NOMO-1 treated with dmso at 0.1 percent for 144 hours (cell line): Measurements from ENCODE around the gene FBXO9.

Experiments used
- DNase-seq: peaks from one replicate; lab custom pipeline; 2025; ENCODE audit not compliant: unreplicated experiment; lab: John Stamatoyannopoulos, UW

FBXO9 gene

DNA sequence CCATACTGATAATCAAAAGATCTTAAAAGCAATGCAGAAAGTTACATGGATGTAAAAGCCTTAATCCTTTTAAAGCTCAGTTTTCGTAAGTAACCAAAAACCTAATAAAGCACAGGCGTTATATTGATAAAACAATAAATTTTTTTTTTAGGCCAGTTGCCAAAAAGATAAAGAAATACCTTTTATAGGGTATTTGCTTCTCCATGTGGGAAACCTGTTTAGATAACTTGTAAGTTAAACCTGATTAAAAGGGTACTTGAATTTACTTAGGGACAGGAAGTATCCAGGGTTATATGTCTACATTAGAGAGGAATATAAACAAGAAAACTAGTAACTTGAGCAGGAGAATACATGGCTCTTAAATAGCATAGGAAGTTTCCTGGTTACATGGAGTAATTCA is 21.1 kb downstream of the FBXO9 start:
- no peak for DNase-seq

DNA sequence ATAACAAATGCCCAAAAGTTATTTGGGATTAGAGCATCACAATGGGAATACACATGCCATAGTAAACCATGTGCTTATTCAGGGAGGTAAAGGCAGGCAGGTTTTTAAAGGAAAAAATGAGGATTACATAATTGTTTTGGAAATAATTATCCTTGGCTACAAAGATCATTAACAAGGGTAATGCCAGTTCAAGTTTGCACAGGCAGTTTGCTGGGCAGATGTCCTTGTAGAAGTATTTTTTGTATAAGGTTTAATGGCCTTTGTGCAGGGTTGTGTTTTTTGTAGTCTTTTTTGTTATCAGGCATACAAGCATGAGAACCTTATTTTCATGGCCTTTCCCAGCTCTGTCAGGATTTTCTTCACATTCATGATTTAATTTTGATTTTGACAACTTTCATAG is 24.7 kb downstream of the FBXO9 start:
- no peak for DNase-seq

DNA sequence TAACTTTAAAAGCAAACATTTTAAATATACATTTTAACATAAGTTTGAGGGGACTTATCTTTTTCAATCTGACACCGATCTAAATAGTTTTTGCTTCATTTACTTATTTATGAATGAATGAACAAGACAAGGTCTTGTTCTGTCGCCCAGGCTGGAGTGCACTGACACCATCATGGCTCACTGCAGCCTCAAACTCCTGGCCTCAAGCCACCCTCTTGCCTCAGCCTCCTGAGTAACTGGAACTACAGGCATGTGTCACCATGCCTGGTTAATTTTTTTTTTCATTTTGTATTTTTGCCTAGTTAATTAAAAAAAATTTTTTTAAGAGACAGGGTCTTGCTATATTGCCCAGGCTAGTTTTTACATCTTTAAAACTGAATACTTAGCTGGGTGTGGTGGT is 25.4 kb downstream of the FBXO9 start:
- DNase-seq: no peak

DNA sequence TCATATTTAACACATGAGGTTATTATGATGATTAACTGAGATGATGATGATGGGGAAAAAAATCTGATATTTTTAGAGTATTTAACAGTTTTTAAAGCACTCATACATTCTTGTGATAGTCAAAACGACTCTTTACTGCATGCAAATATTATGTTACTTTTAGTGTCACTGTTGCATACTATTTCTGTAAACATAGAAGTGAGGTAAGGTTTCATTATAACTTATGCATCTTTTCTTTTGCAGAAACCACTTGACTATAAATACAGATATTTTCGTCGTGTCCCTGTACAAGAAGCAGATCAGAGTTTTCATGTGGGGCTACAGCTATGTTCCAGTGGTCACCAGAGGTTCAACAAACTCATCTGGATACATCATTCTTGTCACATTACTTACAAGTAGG is 30.1 kb downstream of the FBXO9 start:
- no peak for DNase-seq

DNA sequence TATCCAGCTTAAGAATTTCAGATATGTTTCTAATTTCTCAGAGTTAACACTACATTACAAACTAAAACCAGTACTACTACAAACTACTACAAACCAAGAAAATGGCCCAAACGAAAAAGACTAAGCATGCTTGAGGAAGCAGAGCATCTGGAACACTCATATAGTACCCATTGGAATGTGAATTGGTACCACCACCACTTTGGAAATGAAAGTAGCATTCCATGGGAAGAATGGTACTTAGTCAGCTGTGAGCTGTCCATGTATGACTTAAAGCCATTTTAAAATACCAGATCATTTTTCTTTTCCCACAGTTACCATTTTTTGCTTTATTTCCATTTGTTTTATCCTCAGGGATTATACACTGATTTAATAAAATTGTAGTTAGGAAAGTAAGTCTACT is 30.5 kb downstream of the FBXO9 start:
- no peak for DNase-seq

DNA sequence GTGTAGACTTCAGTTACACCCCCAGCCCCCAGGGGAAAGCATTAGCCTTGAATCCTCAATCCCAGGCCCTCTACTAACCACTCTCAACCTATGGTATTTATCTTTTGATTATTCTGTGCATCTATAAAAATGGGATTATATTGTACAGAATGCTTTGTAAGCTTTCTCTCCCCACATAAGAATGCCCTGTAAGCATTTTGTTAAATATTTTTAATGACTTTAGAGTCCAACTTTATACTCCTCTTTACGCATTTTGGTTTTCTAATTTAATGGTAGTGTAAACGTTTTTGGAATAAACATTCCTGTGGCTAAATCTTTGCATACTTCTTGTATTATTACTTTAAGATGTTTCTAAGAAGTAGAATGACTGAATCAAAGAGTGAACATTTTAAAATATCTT is 35.4 kb downstream of the FBXO9 start:
- no peak for DNase-seq

DNA sequence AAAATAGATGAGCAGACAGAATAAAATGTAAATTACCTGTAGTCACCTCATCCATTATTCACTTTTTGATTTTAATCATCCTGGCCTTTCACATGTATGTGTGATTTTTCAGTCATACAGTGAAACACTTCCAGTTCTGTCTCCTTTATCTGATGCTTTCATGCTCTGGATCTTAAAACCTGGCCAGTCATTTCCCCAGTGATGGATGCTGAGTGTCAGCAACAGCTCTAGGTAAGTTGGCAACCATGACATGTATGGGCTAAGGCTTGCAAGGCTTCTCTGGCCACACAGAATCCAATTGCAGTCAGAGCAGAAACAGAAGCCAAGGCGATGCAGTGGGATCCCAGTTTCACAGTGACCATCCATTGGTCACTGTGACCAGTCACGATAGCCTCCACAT is 35.8 kb downstream of the FBXO9 start:
- no peak for DNase-seq

DNA sequence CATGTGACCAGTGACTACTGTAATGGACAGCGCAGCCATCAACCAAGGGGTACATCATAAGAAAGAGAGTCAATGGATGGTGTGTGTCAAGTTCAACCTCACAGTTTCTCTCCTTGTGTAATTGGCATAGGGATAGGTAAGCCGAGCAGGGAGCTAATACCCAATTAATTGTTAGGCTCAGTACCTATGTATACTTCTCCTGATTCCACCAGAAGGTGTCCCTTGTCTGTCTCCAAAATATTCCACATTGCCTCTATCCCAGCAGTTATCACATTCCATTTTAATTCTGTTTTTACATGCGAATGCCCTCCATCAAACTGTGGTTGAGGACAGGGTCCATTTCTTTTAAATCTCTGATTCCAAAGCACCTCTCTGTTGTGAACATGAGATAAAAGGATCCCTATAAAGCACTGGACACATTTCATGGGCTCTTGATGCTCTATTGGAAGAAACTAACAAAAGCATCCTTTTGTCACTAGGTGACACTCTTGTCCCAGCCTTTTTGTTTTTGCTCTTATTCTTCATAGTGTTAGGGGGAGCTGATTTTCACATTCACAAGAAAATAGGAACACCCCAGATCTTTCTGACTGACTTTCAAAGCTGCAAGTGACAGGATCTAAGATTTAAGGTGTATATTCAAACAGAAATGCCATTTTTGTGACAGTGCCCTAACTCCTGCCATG is 38.9 kb downstream of the FBXO9 start:
- no peak for DNase-seq

DNA sequence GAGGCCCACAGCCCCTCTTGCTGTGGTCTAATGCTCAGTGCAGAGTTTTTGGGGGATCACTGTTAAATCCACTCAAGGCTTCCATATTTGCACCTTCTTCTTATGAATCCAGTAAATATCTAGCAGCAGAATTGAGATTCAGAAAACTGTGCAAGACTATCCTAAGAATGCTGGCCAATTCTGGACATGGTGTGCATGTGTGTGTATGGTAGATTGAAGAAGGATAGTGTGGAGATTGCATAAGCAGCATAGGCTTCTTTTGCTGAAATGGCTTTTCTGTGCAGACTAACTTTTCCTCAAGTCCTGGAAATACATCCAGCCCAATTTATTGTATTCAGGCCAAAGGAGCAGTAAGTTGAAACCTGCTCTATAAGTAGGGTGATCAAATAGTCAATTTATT is 39.7 kb downstream of the FBXO9 start:
- DNase-seq: no peak

DNA sequence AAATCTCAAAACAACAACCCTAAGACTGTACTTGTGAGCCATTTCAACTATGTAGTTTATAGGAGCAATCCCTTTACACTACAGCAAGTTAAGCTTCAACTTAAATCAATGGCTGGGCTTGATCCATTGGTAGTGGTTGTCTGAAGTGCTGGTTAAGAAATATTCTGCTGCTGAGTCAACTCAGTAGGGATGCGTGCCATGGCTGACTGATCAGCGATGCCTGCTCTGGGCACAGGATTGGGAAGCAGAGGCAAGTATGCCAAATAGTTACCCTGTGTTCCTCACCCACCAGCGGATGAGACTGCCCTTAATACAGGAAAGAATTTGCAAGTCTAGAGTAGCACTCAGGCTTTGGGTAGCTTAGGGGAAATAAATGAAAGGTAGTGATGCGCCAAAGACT is 41.9 kb downstream of the FBXO9 start:
- no peak for DNase-seq

DNA sequence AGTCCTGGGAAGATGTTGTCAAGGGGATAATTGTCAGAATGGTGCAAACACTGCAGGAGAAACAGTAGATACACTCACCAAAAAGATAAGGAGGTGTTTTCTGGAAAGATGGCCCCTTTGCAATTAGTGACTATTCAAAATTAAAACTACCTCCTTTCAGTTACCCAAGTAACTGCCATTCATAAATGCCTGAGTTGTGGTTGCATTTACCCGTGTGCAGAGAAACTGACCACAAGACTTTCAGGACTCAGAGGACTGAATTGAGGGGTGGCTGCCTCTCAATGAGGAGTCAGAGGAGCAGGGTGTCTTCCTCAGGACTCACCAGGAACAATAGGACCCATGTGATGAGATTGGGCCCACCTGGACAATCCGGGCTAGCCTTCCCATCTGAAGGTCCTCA is 44.4 kb downstream of the FBXO9 start:
- DNase-seq: no peak

DNA sequence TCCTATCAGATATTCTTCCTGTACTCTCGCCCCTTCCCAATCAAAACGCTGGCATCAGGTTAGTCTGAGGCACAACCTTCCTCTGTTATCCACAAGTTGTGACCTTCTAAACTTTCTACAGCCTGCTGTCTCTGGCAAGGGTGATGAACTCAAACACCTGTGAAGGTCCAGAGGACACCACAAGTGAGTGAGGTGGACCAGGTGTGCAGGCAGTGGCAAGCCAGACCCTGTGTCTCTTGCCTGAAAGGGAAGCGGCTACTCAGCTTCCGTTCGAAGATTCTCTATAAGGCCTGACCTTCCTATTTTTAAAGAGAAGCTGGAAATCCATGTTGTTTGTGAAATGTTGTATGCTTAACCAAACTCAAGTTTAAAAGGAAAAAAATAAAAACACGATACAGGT is 46.7 kb downstream of the FBXO9 start:
- no peak for DNase-seq

DNA sequence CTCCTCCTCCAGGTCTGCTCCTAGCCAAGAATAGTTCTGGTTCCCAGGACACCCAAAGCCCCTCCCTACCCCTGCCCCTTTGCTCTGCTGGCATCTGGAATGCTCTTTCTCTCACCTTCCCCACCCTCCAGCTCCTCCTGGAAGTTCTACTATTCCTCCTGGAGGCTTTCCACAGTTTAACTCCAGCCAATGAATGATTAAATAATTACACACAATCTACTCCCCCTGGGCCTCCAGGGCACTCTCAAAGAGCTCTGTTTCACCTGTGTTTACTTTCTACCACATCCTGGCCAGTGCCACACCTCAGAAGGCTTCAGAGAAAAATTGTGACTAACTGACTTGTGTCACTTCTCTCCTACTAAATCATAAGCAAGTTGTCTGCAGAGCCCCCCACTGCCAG is 47.2 kb downstream of the FBXO9 start:
- DNase-seq: no peak

DNA sequence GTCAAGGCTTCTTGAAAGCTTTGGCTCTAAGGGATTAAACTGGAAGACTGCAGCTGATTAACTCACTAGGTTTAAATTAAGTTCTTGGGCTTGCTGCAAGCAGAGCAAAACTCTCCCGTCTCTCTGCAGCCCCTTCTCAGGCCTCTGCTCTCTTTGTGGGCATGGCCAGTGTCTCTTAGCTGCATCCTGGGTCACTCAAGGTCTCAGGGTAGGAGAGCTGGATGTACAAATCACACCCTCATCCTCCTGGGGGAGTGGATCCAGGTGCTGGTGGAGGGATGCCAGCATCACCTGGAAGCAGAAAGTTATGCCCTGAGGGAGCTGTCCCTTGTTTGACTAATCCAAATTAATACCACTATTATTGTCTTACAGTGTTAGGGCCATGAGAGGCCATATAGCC is 47.7 kb downstream of the FBXO9 start:
- DNase-seq: no peak

DNA sequence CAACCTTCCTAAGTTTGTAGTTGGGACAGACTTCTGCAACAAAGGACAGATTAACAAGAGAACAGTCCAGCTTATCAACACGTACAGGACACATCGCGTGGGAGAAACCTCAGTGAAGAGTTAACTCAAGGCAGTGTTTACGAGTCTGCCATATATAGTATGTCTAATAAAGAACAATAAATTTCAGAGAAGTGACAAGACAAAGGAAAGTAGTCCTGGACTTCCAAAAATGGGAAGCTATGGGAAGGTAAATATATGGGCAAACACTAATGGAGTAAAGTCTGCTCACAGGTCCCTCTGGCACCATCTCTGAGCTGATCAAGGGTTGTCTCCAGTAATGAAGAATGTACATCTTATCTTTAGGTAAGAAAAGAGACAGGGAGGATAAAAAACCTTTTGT is 48.5 kb downstream of the FBXO9 start:
- no peak for DNase-seq

DNA sequence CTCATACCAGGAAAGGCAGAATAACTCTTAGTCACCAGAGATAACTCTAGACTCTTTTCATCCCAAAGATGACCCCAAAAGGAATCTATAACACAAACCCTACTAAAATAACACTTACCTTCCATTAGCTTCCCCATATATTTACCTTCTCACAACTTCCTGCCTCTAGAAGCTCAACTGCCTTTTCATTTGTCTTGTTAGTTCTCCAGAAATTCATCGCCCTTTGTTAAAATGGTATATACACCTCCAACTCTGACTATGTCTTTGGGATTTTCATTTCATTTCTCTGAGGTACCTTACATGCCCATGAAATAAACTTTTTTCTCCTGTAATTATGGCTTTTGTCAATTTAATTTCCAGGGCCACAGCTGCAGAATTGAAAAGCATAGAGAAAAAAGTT is 49.9 kb downstream of the FBXO9 start:
- no peak for DNase-seq

DNA sequence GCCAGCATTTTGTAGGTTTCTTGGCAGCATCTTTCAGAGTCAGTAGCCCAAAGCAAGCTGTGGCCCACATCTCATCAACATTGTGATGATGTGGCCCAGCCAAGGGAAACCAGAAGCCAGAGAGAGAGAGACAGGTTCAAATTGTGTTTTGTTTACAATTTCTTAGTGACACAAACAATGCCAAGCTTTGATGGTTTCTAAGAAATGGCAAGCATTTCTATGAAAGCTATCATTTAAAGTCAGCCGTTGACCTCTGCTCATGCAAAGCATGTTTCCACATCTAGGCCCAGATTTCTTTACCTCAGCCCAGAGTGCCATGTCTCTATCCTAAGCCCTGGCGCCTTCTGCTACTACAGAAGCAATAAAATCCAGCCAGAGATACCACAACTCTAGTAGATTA is 50.5 kb downstream of the FBXO9 start:
- no peak for DNase-seq

DNA sequence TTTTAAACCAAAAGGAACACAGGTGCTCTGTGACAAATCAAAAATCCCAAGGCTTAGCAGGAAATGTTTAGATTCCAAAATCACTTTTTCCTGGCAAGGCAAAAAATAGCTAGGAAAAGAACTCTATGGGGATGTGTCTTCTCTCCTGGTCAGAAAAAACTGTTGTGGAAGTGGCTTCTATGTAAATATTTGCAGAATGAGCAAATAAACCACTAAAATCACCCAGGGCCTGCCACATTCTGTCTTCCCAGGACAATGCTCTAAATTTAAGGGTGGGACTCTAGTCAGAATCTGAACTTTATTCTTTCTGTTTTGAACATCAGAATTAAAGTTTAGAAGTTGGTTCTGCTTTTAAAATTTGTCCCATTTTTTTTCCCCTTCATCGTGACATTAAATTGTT is 54.1 kb downstream of the FBXO9 start:
- DNase-seq: no peak

DNA sequence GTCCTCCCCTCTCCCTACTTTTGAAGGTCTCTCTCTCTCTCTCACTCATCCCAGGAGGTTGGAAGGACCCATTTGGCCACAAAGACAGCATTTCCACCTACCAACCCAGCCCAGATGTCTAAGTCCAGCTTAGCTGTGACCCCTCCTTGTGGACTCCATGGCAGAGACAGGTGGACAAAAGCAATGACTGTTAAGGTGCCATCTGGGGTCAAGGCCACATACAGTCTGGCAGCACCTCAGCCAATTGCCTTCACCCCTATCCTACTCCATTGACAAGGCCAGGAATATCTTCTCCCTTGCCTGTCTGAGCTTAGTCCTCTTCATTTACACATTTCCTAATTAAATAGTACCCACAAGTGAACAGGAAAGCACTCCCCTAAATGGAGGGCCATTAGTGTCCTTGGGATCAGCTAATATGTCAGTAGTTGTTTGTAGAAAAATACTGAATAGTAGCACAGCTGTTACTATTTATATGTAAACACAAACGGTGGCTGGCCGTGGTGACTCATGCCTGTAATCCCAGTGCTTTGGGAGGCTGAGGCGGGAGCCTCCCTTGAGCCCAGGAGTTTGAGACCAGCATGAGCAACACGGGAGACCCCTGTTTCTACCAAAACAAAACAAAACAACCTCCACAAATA is 54.7 kb downstream of the FBXO9 start:
- no peak for DNase-seq

DNA sequence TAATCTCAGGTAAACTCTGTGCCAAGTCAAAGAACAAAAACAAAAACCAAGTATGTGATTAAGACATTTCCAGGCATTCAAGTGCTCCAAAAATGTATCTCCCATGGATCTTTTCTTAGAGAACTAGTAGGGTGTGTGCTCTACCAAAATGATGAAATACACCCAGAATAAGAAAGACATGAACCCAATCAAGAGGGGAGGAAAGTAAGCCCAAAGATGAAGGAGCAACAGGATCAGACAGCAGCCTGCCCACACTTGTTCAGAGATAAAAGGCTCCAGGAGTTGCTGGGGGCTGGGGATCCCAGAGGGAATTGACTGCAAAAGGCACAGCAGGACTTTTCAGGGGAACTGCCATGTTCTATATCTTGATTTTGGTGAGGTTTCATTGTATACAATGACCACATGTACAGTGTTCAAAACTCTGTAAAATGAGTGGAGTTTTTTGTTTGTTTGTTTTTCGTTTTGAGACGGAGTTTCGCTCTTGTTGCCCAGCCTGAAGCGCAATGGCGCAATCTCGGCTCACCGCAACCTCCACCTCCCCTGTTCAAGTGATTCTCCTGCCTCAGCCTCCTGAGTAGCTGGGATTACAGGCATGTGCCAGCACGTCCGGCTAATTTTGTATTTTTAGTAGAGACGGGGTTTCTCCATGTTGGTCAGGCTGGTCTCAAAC is 59.1 kb downstream of the FBXO9 start:
- DNase-seq: no peak

DNA sequence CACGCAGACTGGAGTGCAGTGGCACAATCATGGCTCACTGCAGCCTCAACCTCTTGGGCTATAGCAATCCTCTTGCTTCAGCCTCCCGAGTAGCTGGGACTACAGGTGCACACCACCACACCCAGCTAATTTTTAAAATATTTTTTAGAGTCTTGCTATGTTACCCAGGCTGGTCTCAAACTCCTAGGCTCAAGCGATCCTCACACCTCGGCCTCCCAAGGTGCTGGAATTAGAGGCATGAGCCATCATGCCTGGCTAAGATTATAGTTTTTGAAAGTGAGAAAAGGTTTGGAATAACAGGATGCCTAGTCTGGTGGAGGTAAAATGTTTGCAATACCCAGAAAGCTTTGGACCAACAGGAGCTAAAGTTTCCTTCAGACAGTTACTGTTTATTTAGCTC is 60.1 kb downstream of the FBXO9 start:
- DNase-seq: no peak

DNA sequence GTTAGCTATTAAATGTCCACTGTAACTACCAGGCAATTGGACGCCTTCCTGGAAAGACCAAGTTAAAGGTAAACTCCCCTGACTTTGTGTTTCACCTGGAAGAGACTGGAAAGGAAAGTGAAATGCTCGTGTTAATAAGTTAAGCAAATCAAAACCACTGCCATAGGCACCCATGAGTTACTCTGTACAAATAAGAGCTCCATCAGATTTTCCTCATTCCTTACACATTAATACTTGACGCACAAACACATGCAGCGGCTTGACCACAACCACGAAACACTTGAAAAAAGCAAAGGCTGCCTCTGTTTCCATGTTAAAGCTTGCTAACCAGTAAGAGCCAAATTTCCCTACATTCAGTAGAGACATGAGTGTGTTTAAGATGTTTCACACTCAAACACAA is 63.6 kb downstream of the FBXO9 start:
- no peak for DNase-seq
